ENCODE measurements around the gene RBMS3. TPM values are rescaled to one million over a fixed set of nuclear protein-coding genes. Genes with fewer than 3 reads are reported as not detected.

RBMS3 gene
- total and polyA plus RNA-seq, 2 of the 8 experiments (the other 6 are each of a cell fraction or from before 2014, with no cell fraction given): 3.7 to 6.9 TPM

DNA sequence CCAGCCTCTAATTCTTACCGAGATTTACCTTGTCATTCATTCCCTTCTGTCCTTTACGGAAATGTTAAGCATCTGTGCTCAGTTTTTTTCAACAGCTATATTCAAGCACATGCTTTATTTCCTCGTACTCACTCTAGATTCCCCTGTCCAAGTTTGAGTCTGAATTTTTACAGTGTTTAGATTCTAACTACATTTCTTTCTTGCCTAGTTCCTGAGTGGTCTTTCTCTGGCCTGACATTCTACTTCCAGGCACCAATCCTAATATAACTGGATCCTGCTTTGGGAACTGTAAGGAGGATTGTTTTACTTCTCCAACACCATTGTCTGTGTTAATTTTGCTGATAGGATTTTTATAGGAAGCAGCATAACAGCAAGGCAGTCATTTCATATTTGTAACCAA is 222.4 kb downstream of the RBMS3 start:
- no peak overlapping the region for H3K14ac ChIP-seq (ENCODE audit: insufficient read length)
- no peak for FAIRE-seq
- no peaks in the 10 kb centered on the region for H4K20me1 ChIP-seq (replicated peaks in 1 of 2; ENCODE audit: control insufficient read depth in 1 of 2, insufficient read depth in 2 of 2, low read length in 2 of 2)
- no peak overlapping the region for H4K5ac ChIP-seq (ENCODE audit: insufficient read length, low read depth, low read length)
- no peak overlapping the region for H2BK120ac ChIP-seq (replicated peaks; ENCODE audit: low read depth, low read length)
- no peak overlapping the region for H3K9ac ChIP-seq (replicated peaks in 1 of 4; ENCODE audit: extremely low read depth in 1 of 4, low read depth in 3 of 4, low read length in 3 of 4)
- H2AFZ ChIP-seq (ENCODE audit: low read length): no peak overlapping the region
- no peaks in the 10 kb centered on the region for H3K79me1 ChIP-seq (ENCODE audit: low read depth, low read length)
- H3K4ac ChIP-seq (replicated peaks; ENCODE audit: insufficient read length, low read depth, low read length): no peak overlapping the region
- no peak overlapping the region for H3K4me3 ChIP-seq (ENCODE audit: extremely low read depth in 1 of 4, insufficient read depth in 2 of 4, low read depth in 3 of 4, low read length in 4 of 4)
- no peak overlapping the region for H3K23ac ChIP-seq (ENCODE audit: insufficient read length)
- 86% methylated on average over 3 of the region's 3 CpGs; no CpG with 5 or more reads in 1 of the 2 experiments for WGBS, 2 experiments (ENCODE audit: extremely low coverage in 1 of 2, insufficient coverage in 1 of 2, insufficient read length in 1 of 2, insufficient replicate concordance in 2 of 2, low coverage in 1 of 2, low lambda C conversion rate in 2 of 2, missing lambda C conversion rate in 1 of 2)
- H3K27me3 ChIP-seq (replicated peaks in 1 of 4; ENCODE audit: control insufficient read depth in 3 of 4, extremely low read depth in 1 of 4, insufficient read depth in 3 of 4, low read length in 3 of 4): no peaks in the 10 kb centered on the region
- no peaks in the 10 kb centered on the region for H3K23me2 ChIP-seq (ENCODE audit: low read depth, low read length)
- no peak for DNase-seq (ENCODE audit: low read depth in 1 of 2, low spot score in 2 of 2)
- H2AK5ac ChIP-seq (ENCODE audit: low read depth, low read length): no peak overlapping the region
- ChIA-PET CTCF (ENCODE audit: partially characterized antibody) (interaction anchor here (1.0 kb wide), 1 partner anchor 22 kb away, joined by 3 read pairs; no protein-coding TSS in a partner anchor), POLR2A (ENCODE audit: partially characterized antibody) (no interaction called here)
- H3K18ac ChIP-seq (ENCODE audit: extremely low read depth, low read length): no peak overlapping the region
- H4K91ac ChIP-seq (replicated peaks; ENCODE audit: insufficient read length, low read length): no peak overlapping the region
- H3K79me2 ChIP-seq (ENCODE audit: control insufficient read depth in 1 of 2, insufficient read depth in 2 of 2, low read length in 2 of 2): no peaks in the 10 kb centered on the region
- H2BK5ac ChIP-seq (ENCODE audit: low read depth, low read length): no peak overlapping the region
- H3K36me3 ChIP-seq (ENCODE audit: control insufficient read depth in 2 of 4, insufficient read depth in 4 of 4, low read length in 3 of 4): 0 out of 8 replicates have a peak, but pooled peaks cover 0 to 3% (median 0%) of the 10 kb centered on the region in 4 experiments
- no peak overlapping the region for H3K27ac ChIP-seq (ENCODE audit: low read depth, low read length)
- H3K4me2 ChIP-seq (ENCODE audit: insufficient read depth in 1 of 2, low read depth in 2 of 2, low read length in 2 of 2): no peak overlapping the region
- no peak overlapping the region for H2BK15ac ChIP-seq (ENCODE audit: low read length)
- H2BK12ac ChIP-seq (ENCODE audit: low read depth, low read length): no peak overlapping the region
- no peaks in the 10 kb centered on the region for H3K9me3 ChIP-seq (ENCODE audit: insufficient read depth in 2 of 2, low read depth in 1 of 2, low read length in 1 of 2)
- H2BK20ac ChIP-seq (ENCODE audit: low read length): no peak overlapping the region
- H3K4me1 ChIP-seq (replicated peaks in 1 of 4; ENCODE audit: control insufficient read depth in 3 of 4, insufficient read depth in 4 of 4, low read length in 3 of 4): no peaks in the 10 kb centered on the region
- H3K56ac ChIP-seq (replicated peaks; ENCODE audit: insufficient read length, low read depth, low read length): no peak overlapping the region
- H4K8ac ChIP-seq (ENCODE audit: extremely low read depth, insufficient read depth, low read length): no peak overlapping the region
- TF ChIP-seq EGR1 (IDR thresholded peaks at IDR 0.05; ENCODE audit: borderline replicate concordance, low read depth, low read length) (no peak), SIN3A (conservative IDR thresholded peaks at IDR 0.05 in 1 of 2, IDR thresholded peaks at IDR 0.05 in 1 of 2; ENCODE audit: low read depth in 1 of 2, low read length in 2 of 2) (no peak), ASH2L (IDR thresholded peaks at IDR 0.05; ENCODE audit: low read length) (no peak), MAFK (IDR thresholded peaks at IDR 0.05; ENCODE audit: low read depth, low read length) (no peak), RAD21 (IDR thresholded peaks at IDR 0.05 in 1 of 2, conservative IDR thresholded peaks at IDR 0.05 in 1 of 2; ENCODE audit: low read depth in 2 of 2, low read length in 2 of 2) (no peak), TBP (IDR thresholded peaks at IDR 0.05; ENCODE audit: low read depth, low read length) (no peak), GTF2F1 (IDR thresholded peaks at IDR 0.05; ENCODE audit: borderline replicate concordance, low read depth, low read length) (no peak), CEBPB (IDR thresholded peaks at IDR 0.05; ENCODE audit: low read depth, low read length) (no peak), SP4 (IDR thresholded peaks at IDR 0.05; ENCODE audit: low read length) (no peak), KDM5A (IDR thresholded peaks at IDR 0.05; ENCODE audit: low read length) (no peak), CHD1 (IDR thresholded peaks at IDR 0.05; ENCODE audit: low read depth, low read length) (no peak), JUN (IDR thresholded peaks at IDR 0.05; ENCODE audit: low read depth, low read length) (no peak)
- TF ChIP-seq, protein P1, sequence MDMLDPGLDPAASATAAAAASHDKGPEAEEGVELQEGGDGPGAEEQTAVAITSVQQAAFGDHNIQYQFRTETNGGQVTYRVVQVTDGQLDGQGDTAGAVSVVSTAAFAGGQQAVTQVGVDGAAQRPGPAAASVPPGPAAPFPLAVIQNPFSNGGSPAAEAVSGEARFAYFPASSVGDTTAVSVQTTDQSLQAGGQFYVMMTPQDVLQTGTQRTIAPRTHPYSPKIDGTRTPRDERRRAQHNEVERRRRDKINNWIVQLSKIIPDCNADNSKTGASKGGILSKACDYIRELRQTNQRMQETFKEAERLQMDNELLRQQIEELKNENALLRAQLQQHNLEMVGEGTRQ (IDR thresholded peaks at IDR 0.05; ENCODE audit: low read length): no peak
